ENCODE measurements around the gene HADHA. TPM values are rescaled to one million over a fixed set of nuclear protein-coding genes. Genes with fewer than 3 reads are reported as not detected.

Gene HADHA
- total RNA-seq, 3 donors from 2014 or later (not counting 1 experiment from before 2014, with no cell fraction given): 66.6 to 76.1 (median 68.9) TPM

DNA sequence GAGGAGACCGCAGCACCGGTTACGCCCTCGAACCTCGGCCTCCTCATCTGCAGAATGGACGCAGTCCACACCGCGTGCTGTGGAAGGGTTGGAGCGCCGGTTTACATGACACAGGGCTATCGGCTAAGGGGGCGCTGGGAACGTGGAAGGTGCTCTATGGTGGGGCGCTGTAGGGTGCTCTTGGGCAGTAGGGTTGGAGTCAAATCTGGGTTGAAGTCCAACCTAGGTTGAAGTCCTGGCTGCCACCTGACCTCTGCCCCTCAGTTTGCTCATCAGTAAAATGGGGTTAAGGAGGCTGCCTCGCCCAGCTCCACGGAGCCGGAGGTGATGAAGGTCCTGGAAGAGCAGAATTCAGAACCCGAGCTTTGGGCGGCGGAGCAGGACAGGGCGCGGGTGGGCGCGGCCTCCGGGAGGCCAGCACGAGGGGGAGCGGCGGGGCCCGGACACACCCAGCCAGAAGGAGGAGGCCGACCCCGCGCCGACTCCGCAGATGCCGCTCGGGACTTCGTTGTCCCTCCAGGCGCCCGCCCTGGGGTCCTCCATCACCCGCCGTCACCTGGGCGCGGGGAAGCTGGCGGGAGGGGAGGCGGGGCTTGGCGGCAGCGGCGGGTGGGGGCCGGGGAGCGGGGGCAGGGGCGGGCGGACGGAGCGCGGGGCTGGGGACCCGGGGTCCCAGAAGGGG is 72.1 kb downstream of the HADHA start:
- H3K27ac ChIP-seq (ENCODE audit: low read length): no peak overlapping the region
- intact Hi-C loops (cut with micrococcal nuclease): loop anchor here (5.0 kb wide), 1 partner anchor 160 kb away; no protein-coding TSS in a partner anchor
- Mint-ChIP-seq H3K27me3 (ENCODE audit: low read depth in 2 of 2) (peaks cover 40 to 48% of the 10 kb centered on the region in 2 donors), H3K9me3 (no peaks in the 10 kb centered on the region), H3K4me3 (peak overlapping the region; percentile 94), H3K36me3 (no peaks in the 10 kb centered on the region), H3K27ac (peak overlapping the region in 1 of 2 donors; percentile 47), H3K4me1 (peaks cover 17 to 24% of the 10 kb centered on the region in 2 donors)
- peaks cover 22% of the 10 kb centered on the region for H3K4me1 ChIP-seq (ENCODE audit: control insufficient read depth, insufficient read depth, low read length)
- WGBS (ENCODE audit: insufficient coverage): 16% methylated on average over 56 of the region's 56 CpGs
- no peaks in the 10 kb centered on the region for H3K36me3 ChIP-seq (ENCODE audit: control insufficient read depth, insufficient read depth, low read length)
- DNase-seq (no peak), ATAC-seq (no peak)
- H3K27me3 ChIP-seq (ENCODE audit: control insufficient read depth, insufficient read depth, low read length): peaks cover 22% of the 10 kb centered on the region
- H3K4me3 ChIP-seq (ENCODE audit: low read length): no peak overlapping the region
- no peaks in the 10 kb centered on the region for H3K9me3 ChIP-seq (ENCODE audit: control insufficient read depth, insufficient read depth, low read length)
- TF ChIP-seq, protein P1, sequence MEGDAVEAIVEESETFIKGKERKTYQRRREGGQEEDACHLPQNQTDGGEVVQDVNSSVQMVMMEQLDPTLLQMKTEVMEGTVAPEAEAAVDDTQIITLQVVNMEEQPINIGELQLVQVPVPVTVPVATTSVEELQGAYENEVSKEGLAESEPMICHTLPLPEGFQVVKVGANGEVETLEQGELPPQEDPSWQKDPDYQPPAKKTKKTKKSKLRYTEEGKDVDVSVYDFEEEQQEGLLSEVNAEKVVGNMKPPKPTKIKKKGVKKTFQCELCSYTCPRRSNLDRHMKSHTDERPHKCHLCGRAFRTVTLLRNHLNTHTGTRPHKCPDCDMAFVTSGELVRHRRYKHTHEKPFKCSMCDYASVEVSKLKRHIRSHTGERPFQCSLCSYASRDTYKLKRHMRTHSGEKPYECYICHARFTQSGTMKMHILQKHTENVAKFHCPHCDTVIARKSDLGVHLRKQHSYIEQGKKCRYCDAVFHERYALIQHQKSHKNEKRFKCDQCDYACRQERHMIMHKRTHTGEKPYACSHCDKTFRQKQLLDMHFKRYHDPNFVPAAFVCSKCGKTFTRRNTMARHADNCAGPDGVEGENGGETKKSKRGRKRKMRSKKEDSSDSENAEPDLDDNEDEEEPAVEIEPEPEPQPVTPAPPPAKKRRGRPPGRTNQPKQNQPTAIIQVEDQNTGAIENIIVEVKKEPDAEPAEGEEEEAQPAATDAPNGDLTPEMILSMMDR (IDR thresholded peaks at IDR 0.05): no peak

DNA sequence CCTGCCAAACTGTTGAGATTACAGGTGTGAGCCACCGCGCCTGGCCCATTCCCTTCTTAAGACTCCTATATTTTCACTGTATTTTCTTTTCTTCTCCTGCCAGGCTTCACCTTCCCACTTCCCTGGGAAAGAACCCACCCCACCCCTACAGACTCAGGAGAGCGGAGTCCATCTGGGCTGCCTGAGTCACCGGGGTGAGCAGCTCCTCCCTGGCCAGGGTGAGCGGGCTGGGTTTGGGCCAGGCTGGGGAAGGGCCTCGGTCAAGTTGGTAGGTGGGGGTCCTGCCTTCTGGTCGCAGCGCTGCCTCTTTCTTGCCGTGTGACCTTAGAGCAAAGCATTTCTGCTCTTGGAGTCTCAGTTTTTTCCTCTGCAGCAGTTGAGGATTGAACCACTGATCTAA is 73.6 kb downstream of the HADHA start:
- Mint-ChIP-seq H3K27ac (no peak overlapping the region), H3K4me1 (peaks cover 17 to 24% of the 10 kb centered on the region in 2 donors), H3K4me3 (peak overlapping the region; percentile 94), H3K9me3 (no peaks in the 10 kb centered on the region), H3K36me3 (no peaks in the 10 kb centered on the region), H3K27me3 (ENCODE audit: low read depth in 2 of 2) (peaks cover 33 to 39% of the 10 kb centered on the region in 2 donors)
- intact Hi-C loops (cut with micrococcal nuclease): loop anchor here (5.0 kb wide), 1 partner anchor 162 kb away; no protein-coding TSS in a partner anchor
- no peaks in the 10 kb centered on the region for H3K9me3 ChIP-seq (ENCODE audit: control insufficient read depth, insufficient read depth, low read length)
- WGBS (ENCODE audit: insufficient coverage): 91% methylated on average over 9 of the region's 9 CpGs
- no peaks in the 10 kb centered on the region for H3K36me3 ChIP-seq (ENCODE audit: control insufficient read depth, insufficient read depth, low read length)
- ATAC-seq (no peak), DNase-seq (no peak)
- no peak overlapping the region for H3K4me3 ChIP-seq (ENCODE audit: low read length)
- peaks cover 22% of the 10 kb centered on the region for H3K4me1 ChIP-seq (ENCODE audit: control insufficient read depth, insufficient read depth, low read length)
- TF ChIP-seq, protein P1 (IDR thresholded peaks at IDR 0.05): no peak
- no peak overlapping the region for H3K27ac ChIP-seq (ENCODE audit: low read length)
- peaks cover 22% of the 10 kb centered on the region for H3K27me3 ChIP-seq (ENCODE audit: control insufficient read depth, insufficient read depth, low read length)

DNA sequence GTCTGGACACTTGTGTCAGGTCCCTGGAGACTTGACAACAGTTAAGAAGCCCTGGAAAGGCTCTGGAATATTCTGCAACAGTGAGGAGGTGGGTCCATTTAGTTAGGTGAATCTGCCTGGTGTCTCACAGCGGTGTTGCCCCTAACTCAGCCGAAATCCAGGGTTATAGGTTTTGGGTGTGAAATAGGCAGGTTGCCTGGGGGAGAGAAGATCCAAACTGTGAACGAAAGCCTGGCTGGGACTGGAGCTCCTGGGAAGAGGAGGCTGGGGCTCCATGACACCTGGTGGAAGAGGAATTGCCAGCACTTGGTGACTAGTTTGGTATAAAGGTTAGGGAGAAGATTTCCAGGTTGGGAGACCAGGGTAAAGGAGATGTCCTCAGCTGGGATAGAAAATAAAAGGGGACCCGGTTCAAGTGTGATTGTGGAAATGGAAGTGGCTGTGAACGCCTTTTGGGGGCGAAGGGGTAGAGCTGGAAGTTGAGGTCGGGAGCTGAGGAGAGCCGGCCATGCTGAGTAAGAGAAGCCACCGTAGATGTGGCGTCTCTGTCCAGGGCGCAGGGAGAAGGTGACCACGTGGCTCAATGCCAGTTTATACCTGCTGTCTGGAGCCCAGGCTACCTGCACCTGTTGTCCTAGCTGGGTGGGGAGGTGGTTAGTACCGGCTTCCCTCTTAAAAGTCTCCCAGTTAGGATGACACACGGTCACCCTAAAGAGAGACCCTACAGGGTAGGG is 74.6 kb downstream of the HADHA start:
- peaks cover 31 to 34% of the 10 kb centered on the region in 2 donors for H3K27me3 Mint-ChIP-seq (ENCODE audit: low read depth in 2 of 2)
- no peaks in the 10 kb centered on the region for H3K9me3 Mint-ChIP-seq
- Histone ChIP-seq H3K27me3 (ENCODE audit: control insufficient read depth, insufficient read depth, low read length) (peaks cover 22% of the 10 kb centered on the region), H3K4me3 (ENCODE audit: low read length) (no peak overlapping the region), H3K9me3 (ENCODE audit: control insufficient read depth, insufficient read depth, low read length) (no peaks in the 10 kb centered on the region), H3K36me3 (ENCODE audit: control insufficient read depth, insufficient read depth, low read length) (no peaks in the 10 kb centered on the region), H3K27ac (ENCODE audit: low read length) (no peak overlapping the region), H3K4me1 (ENCODE audit: control insufficient read depth, insufficient read depth, low read length) (peaks cover 21% of the 10 kb centered on the region)
- peaks cover 16 to 20% of the 10 kb centered on the region in 2 donors for H3K4me1 Mint-ChIP-seq
- H3K27ac Mint-ChIP-seq: no peak overlapping the region
- DNase-seq (no peak), ATAC-seq (no peak)
- TF ChIP-seq, protein P1 (IDR thresholded peaks at IDR 0.05): no peak
- intact Hi-C loops (cut with micrococcal nuclease): loop anchor here (5.0 kb wide), 1 partner anchor 162 kb away; no protein-coding TSS in a partner anchor
- peak overlapping the region; percentile 28 for H3K4me3 Mint-ChIP-seq
- no peaks in the 10 kb centered on the region for H3K36me3 Mint-ChIP-seq
- WGBS (ENCODE audit: insufficient coverage): 85% methylated on average over 13 of the region's 14 CpGs
